GM04503 (cell line): ENCODE measurements around the gene CCDC61.

Experiments
- DNase-seq: peaks from one replicate; pipeline ENCODE4 v3.0.0-alpha.2; 2012; ENCODE audit warnings: low read depth

CCDC61 gene

DNA sequence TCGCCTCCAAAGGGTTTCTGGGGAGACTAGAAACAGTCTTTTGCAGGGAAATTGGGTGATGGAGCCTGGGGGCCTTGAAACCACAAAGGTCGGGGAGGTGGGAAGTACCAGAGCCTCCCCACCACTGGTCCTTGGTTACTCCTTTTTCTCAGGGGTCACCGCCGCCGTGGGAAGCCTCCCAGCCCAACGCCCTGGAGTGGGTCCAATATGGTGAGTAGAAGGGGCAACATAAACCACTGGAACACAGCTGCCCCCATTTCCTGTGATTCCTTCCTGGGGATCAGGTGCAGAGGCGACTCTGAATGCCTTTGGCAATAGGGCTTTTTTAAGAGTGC is 21.8 kb downstream of the CCDC61 start:
- no peak for DNase-seq

DNA sequence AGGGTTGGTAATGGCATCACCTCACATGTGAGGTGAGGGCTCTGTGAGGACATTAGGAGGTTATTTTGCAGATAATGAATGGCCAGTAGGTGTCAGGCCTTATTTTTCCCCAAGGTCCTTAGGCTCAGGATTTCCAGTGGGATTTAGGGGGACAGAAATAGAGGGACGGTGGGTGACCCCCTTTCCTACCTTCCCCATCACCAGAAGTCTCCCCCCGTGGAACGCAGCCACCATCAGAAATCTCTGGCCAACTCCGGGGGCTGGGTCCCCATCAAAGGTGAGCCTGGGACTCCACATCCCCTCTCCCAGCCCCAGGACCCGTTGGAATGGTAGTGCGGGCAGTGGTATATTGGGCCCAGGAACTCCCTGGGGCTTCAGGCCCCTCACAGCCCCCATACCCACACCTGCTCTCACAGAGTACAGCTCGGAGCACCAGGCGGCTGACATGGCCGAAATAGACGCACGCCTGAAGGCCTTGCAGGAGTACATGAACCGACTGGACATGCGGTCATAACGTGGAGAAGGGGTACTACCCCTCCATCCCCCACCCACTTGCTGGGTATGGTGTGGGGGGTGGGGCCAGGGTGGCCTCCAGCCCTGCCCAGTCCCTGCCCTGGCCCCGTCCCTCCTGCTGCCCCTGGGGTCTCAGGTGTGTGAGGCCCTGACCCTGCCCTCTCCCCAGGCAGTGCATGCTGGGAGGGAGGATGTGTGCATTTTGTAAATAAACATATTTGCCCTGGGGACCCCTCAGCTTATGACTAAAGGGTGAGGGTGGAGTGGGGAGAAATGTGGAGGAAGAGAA is 22.8 kb downstream of the CCDC61 start:
- no peak for DNase-seq

DNA sequence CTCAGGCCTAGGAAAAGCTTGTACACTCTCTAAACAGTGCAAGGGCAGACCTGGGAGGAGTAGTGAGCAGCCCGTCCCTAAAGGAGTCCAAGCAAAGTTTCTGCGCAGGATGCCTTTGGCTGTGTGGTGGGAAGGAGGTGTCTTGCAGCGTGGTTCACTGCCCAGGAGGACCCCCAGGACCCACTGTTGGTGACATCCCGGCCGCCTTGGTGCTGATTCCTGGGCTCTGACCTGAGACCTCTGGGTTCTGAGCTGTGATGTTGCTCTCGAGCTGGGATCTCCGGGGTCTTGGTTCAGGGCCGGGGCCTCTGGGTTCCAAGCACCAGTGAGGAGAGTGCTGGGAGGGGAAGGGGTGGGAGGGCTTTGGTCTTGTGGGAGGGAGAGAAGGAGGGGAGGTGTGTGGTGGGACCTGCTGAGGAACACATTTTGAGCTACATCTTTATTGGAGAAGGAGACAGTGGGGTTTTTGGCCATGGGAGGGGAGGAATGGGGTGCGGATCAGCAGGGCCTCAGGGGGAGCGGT is 23.5 kb downstream of the CCDC61 start:
- DNase-seq = no peak

DNA sequence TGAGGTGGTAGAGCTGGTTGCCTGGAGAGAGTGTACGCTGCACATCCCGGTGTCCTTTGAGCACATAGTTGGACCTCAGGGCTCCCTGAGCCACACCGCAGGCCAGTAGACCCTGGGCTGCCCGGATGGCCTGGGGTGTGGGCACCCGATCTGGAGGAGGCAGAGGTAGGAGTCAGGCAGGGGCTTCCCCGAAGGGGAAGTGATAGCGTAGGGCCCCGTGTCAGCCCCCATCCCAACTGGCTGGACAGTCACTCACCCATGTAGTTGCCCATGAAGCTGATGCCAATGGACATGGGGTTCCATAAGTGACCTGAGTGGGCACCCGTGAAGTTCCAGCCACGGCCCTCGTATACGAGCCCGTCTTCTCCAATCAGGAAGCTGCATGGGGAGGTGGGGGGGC is 24.0 kb downstream of the CCDC61 start:
- no peak for DNase-seq

DNA sequence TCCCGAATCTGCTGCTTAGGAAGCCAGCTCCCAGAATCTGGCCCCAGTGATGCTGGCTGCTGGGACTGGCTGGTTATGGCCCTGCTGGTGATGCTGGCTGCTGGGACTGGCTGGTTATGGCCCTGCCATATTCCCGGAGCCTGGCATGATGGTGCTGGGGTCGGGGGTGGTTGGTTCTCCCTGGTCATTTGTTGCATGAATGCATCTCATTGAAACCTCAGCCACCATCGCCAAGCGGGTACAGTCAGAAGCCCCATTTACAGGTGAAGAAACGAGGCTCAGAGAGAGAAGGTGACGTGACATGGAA is 25.5 kb downstream of the CCDC61 start:
- DNase-seq = no peak

DNA sequence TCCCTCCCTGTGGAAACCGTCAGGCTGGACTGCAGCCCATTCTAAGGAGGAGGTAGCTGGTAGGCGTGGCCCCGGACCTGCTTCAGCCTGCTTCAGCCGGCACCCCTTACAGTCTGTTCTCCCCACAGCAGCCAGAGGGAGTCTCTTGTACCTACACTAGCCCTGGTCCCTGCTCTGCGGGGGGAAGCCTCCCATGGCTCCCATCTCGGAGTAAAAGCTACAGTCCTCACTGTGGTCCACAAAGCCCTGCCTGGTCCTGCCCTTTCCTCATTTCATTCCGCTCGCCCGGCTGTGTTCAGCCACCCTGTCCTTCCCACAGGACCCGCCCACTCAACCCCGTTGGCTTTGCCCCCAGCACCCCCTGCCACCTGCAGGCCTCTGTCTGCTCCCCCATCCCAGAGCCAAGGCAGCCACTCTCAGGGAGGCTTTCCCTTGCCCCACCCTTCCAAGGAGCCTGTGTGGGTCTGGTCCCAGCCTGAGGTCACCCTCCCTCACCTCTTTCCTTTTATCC is 26.3 kb downstream of the CCDC61 start:
- no peak for DNase-seq

DNA sequence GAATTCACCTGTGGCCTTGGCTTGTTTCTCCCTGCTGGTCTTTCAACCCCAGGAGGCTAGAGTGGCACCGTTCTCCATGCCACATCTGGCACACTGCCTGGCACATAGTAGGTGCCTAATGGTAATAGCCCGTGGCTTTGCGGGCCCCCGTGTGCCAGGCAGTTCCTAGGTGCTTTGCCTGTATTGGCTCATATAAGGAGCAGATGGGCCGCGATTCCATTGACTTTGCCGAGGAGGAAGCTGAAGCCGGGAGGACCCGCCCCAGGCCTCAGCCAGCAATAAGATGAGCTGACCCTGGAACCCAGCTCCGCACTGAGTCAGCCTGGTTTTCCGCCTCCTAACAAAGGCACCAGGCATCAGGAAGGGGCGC is 26.8 kb downstream of the CCDC61 start:
- no peak for DNase-seq

DNA sequence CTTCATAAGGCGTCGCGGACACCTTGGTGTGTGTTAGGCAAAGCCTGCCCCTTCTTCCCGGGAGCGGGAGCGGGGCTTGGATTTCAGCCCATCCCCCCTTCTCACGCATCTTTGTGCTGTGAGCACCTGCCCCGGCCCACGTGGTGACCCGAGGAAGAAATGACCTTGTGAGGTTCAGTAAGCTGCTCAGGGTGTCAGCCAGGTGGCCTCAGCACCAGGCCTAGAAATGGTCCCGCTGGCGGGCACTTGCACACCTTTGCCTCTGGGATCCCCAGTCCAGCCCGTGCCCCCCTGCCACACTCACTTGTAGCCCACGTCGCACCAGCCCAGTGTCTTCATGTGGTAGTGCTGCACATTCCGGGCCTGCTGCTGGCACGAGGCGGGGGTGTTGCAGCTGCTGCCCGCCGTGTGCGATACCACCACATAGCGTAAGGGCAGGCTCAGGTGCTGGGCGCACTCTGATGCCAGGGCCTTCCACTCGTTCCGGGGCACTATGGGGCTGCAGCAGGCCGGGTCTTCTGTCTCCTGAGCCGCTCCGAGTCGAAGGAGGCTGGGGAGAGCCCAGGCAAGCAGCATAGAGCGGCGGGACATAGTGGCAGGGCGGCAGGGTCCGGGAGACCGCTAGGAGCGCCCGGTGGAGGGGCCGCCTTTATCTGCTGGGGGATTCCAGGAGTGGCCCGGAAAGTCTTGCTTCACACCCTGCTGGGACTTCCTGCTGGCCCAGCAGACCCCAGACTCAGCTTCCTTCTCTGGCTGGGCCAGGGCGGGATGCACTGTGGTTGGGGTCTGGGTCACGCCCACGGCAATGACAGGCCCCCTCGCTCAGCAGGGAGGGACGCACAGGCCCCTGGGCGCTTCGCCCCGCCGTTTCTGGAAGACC is 27.4 kb downstream of the CCDC61 start, which contains the start of gene PGLYRP1:
TSS of gene PGLYRP1 (minus strand) at position 623 of the 880 bp plus-strand sequence. CDS start at position 591, 32 bp downstream.
- no peak for DNase-seq

DNA sequence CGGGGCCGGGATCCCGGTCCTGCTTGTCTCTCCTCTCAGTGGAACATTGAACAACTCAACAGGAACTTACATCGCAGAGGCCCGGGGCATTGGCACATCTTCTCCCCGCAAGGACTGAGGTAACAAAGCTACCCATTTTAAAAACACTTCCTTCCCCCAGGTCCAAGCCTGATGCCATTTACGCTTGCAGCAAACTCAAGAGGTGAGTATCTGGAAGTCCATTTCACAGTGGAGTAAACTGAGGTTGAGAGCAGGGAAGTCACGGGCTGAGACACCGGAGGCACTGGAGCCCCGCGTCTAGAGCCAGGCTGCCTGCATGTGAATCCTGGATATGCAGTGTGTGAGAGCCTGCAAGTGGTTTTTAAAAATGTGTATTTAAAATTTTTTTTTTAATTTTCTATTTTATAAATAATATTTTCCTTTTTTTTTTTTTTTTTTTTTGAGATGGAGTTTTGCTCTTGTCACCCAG is 28.1 kb downstream of the CCDC61 start:
- no peak for DNase-seq

DNA sequence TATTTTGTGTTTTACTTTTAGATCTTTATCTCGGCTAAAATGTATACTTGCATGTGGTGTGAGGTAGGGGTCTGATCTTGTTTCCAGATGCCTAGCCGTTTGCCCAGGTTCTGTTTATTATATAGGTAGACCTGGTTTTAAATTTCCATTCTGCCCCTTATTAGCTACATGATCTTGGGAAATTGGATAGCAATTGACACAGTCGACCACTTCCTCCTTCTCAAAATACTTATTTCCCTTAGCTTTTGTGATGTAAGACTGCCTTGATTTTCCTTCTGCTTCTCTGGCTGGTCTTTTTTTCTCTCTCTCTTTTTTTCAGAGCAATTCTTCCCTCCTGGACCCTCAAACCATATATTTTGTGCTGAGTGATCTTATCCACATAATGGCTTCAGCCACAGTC is 30.6 kb downstream of the CCDC61 start:
- no peak for DNase-seq

DNA sequence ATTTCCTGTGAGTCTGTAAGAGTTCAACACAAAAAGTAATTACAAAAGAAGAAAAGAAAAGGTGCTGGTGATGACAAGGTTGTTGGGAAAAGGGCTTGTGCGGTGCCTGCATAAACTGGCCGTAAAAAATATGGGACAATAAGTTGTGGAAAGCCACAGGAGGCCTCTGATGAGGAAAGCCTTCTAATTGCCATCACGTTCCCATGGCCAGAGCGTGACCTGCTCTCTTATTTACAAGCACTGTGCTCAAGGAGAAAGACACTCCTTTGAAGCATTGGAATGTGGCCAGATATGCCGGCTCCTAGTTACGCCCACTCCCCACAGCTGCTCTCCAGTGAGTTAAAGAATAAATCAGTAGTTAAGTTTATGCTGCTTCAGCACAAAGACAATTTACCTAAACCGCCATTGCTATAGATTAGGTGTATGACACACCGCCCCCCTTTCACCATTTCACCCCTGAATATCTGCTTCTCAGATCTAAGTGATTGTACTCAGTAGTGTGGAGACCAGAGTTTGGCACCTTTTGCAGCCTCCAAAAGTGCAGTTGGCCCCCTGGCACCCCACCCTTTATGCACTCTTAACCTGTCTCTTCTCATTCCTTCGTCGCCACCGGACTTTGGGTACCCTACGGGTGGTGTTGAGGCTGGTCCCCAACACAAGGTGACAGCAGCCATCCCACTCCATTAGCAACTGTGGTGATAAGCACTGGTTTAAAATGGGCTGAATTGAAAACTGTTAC is 35.7 kb downstream of the CCDC61 start:
- no peak for DNase-seq

DNA sequence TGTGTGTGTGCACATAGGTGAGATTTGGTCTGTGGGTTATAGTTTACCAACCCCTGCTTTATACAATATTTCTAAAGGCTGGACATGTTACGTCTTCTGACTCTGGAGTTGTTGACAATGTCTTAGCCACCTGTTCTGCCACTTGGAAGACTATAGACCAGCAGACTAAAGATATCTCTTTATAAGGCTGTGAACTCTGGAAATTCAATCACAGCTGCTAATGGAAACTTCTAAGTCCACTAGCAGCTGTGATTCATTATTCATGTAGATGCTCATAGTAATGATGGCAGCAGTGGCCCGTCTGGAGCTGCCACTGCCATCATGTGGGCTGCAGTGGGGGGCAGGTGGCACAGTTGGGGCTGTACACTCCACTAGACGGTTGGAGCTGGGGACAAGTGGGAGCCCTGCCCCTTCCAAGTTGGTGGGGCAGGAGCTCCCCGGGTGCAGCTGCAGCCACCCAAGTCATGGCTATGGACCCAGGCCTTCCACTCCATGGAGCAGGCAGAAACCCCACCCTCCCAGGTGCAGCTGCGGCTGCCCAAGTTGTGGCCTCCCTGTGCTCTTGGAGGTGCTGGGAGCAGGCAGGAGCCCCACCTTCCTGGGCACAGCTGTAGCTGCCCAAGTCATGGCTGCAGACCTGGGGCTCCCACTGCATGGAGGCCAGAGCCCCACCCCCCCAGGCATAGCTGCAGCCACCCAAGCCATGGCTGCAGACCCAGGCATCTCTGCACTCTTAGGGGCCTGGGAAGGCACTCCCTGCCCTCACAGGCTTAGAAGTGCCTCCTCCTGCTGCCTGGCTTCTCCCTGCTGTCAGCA is 36.7 kb downstream of the CCDC61 start:
- DNase-seq = no peak

DNA sequence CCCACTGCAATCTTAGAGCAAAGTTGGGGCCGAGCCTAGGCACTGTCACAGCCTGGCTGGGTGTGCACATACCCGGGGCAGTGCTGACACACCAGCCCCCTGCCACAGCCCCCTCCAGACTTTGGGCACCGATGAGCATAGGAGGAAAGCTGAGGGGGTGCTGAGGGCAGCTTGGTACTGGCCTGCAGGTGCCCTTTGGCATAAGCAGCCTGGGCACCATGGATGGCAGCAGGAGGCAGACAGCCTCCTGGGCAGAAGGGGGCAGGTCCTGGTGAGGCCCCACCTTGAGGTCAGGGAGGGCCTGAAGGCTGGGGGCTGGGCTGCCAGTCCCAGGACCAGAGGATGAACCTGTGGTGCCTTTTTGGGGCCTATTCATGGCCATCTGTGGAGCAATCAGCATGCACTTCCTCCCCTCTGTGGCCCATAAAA is 37.3 kb downstream of the CCDC61 start:
- no peak for DNase-seq

DNA sequence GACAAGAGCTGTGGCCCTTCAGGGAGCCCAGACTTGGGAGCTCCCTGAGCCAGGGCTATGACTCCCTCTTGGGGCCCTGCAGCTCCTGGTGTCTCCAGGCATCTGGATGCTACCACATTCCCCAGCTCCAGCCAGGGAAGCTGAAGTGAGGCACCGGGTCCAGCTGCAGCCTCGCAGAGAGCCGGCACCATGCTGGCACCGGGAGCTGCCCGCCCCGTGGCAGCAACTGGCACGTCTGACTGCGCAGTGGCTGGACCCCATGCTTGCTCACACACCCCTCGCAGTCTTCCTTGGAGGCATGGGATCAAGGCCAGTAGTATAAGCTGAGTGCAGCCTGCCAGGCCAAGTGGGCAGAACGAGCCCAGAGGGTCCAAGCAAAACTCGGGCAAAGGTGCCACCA is 38.1 kb downstream of the CCDC61 start:
- DNase-seq = no peak

DNA sequence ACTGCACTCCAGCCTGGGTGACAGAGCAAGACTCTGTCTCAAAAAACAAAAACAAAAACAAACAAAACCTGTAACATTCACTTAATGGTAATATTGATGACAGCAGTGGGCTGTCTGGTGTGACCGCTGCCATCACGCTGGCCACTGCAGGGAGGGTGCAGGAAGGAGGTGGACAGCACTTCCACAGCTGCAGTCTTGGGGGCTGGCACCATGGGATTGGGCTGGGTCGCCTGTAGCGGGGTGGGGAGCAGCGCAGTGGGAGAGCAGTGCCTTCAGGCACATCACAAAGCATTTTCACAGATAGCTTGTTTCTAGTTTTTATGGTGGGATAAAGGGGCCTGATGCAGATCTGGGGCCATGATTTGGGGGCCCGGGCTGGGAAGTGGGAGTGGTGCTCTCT is 40.3 kb downstream of the CCDC61 start:
- no peak for DNase-seq

DNA sequence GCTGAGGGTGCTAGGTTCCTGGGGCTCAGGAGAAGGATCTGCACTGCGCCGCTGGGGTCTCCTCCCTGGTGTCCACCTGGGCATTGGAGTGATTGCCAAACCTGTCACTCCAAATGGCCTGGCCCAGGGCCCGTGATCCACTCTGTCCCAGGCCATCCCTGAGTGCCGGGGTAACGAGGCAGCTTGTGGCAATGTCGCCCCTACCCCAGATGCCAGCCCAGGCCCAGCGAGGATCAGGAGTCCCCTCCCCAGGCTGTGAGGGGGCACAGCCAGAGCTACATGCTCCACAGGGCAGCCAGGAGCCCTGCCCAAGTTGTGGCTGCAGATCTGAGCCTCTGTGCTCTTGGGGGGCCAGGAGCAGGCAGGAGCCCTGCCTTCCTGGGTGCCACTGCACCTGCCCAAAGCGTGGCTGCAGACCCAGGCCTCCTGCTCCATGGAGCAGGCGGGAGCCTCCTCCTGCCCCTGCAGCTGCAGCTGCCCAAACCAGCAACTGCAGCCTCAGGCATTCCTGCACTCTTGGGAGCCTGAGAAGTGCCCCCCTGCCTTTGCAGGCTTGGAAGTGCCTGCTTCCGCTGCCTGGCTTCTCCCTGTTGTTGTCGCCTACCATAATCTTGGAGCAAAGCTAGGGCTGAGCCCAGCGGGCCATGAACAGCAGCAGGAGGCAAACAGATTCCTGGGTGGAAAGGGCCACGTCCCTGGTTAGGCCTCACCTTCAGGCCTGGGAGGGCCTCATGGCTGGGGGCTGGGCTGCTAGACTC is 40.9 kb downstream of the CCDC61 start:
- DNase-seq = no peak

DNA sequence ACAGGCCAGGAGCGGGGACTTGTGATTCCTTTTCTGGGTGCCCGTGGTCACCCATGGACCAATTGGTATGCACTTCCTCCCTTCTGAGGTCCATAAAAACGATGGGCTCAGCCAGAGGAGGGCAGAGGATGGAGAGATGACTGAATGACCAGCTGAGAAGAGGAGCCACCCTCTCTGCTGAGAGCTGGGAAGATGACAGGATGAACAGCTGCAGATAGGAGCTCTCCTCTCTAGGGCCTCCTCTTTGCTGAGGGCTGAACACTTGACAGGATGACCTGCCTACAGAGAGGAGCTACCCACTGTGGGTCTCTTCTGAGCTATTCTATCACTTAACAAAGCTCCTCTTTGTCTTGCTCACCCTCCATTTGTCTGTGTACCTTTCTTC is 41.5 kb downstream of the CCDC61 start:
- no peak for DNase-seq

DNA sequence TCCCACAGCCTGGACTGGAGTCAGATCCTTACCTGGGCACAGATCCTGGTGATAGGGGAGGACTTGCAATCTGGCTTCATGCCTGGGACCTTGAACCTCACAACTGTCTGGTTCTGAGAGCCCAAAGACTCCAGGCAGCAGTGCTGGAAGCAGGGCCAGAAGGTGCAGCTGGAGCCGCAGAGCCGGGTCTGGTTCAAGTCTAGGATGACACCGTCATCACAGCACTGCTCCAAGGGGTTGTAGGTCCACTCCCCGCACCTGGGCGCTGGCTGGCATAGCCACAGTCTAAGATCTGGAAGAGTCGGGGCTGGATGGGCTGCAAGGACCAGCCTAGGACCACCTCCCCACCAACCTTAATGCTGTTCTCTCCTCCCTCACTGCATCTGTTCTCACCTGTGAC is 44.9 kb downstream of the CCDC61 start:
- DNase-seq = no peak

DNA sequence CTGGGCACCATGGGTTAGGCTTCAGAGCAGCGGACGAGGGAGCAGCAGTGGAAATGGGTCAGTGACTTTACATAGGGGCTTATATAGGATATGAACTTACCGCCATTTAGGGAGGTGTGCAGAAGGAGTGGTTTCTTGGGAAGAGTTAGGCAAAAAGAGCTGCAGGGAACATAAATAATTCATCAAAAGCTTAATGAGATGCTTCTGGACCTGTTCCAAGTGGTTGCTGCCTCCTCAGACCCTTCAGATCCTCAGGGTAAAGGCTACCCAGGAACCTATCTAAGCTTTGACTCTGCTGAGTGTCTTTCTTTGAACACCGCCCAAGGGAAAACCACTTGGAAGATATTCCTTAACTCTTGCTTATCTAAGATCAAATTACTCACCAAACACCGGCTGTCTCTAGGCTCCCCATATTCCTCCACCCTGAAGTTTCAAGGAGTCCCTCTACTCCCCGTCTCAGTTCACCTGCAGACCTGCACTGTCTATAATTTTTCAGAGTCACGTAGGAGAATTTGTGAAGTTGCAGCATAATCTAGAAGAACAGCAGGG is 45.8 kb downstream of the CCDC61 start, which contains the start of gene IGFL4:
TSS of gene IGFL4 (minus strand) at position 51 of the 549 bp plus-strand sequence. CDS start at position 11, 40 bp downstream.
- DNase-seq = no peak

DNA sequence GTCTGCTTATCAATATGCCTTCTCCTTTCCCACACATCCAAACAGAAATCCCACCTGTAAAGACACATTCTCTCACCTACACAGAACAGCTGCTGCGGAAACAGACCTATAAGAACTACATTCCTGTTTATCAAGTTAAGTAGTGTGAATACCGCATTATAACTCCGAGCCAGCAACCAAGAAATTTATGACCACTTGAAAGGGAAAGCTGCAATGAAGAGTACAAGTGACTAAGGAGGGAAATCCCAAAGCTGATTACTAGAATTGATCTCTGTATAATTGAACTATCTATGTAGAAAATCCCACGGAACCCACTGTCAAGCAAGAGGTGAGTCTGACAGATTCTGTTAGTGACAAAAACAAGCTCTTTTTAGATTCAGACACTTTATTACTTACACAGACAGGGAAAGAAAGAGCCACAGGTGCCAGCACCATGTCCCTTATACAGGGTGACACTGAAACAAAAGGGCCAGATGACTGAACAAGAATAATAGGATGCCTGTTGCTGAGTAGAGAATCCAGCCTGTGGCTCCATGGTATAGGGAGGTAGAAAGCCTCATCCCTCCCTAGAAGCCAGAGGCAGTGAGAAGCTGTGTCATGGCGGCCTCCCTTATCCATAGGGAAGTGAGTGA is 47.1 kb downstream of the CCDC61 start:
- no peak for DNase-seq
